HG03575 (cell line): ENCODE data around the gene POLA1.

Source experiments
- ATAC-seq: cut with Tn5 transposase; IDR thresholded peaks from one replicate; pipeline ENCODE4 v1.9.1; 2021; ENCODE audit not compliant: unreplicated experiment, insufficient number of reproducible peaks, low FRiP score; ENCODE audit errors: extremely low read depth

The POLA1 gene

GRCh38 chrX:24996096-24996709 is 302.5 kb downstream of the POLA1 start:
- ATAC-seq: no peak

DNA sequence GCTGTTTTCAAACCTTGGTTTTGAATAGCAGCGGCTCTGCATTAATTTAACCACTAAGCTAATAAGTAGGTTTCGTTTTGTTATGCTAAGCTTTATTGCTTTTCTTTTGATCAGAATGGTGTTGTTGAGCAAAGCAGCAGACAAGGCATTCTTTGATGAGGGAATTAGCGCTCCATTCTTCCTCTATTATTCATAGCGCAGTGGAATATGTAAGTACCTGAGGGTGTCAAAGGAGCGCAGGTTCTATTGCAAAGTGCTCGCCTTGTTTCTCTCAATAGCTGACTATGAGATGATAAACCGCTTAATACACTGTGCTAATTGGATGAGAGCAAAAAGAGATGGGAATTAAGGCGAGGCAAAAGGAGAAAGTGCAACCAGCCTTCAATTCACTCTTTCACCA is 305.8 kb downstream of the POLA1 start:
- ATAC-seq: no peak

DNA sequence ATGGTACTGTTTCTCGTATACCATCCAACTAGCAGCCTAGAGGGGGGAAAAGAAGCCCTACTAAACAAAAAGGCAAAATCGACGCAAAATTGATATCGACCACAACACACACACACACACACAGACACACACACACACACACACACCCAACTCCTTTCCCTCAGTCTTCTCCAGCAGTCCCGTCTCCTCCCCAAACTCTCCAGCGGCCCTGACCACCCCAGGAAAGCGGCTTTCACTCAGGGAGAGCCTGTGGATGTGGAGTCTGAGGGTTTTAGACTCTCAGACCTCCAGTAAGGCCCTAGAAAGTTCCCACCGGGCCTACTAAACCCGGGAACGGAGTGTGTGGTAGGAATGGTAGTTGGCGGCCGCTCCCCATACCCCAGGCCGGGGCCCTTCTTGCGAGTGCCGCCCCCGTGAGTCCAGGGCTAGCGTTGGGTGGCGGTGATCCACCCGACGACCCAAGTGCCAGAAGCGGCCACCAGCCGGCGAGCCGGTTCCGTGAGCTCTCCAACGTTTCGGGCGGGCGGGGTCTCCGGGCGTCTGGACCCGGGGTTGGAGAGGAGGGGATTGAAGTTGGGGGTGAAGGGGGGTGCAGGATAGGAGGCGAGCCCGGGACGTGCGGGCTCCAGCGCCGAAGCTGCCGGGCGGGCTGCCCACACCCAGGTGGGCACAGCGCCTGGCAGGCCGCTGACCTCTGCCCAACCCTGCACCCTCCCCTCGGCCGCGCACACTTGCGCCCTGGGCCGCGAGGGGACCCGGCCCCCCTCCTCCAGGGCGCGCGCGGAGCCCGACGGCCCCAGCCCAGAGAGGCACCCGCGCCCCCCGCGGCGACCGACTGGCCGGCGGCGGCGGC is 308.3 kb downstream of the POLA1 start:
- no peak for ATAC-seq

DNA sequence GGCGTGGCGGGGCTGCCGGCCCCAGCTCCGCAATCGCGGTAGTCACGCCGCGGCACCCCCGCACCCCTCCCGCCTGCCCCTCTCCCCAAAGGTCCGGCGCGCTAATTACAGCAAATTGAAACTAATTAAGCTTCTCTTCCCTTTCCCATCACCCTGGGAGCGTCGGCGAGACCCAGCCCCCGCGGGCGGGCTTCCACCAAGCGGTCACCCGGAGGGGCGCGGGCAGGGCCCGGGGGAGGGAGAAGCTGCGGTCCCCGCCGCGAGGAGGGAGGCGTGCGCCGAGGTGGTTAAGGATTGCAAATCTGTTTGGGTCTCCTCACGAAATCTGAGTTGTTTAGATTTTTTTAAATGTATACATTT is 308.9 kb downstream of the POLA1 start:
- no peak for ATAC-seq

- no peak for ATAC-seq
Measured at GRCh38 chrX:25003066-25003849, 309.5 kb downstream of the POLA1 start.

DNA sequence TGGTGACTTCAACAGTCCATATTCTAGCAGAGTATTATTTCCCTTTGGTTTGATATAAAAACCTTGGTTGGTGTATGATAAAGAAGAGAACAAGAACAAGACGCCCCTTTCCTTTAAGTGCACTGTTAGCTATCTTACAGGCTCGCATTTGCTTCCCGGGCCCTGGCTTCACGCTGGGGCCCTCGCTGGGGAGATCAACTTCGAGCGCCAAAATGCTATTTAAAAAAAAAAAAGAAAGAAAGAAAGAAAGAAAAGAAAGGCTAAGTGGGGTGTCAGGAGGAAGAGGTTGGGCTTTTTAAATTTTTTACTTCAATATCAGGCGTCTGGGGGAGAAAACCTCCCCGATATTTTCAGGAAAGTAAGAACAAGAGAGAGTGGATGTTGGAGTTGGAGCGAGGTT is 310.3 kb downstream of the POLA1 start:
- no peak for ATAC-seq

GRCh38 chrX:25004485-25005032 is 310.8 kb downstream of the POLA1 start:
- no peak for ATAC-seq

DNA sequence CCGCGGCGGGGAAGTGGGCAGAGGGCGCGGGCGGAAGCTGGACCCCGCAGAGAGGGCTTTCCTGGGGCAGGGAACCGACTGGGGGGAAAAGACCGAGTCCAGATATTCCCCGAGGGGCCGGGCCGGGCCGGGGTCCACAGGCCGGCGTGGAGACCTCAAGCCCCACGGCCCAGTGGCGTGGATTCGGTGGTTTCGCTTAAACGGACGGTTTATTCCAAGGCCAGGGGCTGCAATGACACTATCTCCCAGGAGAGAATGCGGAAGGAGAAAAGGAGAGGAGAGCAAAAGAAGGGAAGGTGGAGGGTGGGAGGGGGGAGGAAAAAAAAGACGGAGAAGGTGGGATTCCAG is 311.3 kb downstream of the POLA1 start:
- no peak for ATAC-seq

DNA sequence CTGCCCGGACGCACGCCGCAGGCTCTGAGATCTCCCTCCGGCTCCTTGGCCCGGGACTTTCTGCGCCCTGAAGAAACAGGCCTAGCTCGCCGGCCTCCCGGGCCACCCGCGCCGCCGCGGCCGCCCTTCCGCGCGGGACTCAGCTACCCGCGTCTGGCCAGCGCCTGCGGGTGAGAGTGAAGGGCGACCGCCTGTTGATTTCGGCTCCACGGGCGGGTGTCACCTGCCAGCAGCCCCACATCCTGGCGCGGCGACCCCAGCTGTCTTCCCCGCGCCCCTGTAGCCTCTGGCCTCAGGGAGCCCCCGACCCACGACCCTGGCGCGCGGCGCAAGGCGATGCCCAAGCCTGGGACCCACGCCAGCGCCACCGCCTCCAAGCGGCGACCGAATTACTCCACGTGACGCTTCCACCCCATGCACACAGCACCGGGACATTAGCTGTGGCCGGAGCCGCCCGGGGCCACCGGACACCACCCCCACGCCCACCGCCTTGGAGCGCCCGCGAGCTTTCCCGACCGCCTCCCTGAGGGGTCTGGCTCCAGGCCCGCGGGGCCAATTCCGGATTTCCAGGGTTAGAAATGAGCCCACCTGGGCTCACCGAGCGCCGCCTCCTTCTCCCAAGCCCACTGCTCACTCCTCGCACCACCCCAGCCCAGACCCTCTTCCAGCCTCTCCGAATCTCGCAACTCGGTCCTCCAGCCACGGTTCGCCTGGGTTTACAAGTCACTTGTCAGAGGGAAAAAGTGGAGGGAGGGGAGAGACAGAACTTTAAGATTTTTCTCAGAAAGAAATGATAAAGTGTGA is 311.9 kb downstream of the POLA1 start:
- no peak for ATAC-seq

GRCh38 chrX:25006586-25007058 is 312.9 kb downstream of the POLA1 start:
- no peak for ATAC-seq

GRCh38 chrX:25007059-25008053 is 313.6 kb downstream of the POLA1 start:
- ATAC-seq: no peak

GRCh38 chrX:25009407-25009806 is 315.7 kb downstream of the POLA1 start:
- ATAC-seq: no peak

- ATAC-seq: no peak
Measured at GRCh38 chrX:25010784-25011588, 317.3 kb downstream of the POLA1 start.

DNA sequence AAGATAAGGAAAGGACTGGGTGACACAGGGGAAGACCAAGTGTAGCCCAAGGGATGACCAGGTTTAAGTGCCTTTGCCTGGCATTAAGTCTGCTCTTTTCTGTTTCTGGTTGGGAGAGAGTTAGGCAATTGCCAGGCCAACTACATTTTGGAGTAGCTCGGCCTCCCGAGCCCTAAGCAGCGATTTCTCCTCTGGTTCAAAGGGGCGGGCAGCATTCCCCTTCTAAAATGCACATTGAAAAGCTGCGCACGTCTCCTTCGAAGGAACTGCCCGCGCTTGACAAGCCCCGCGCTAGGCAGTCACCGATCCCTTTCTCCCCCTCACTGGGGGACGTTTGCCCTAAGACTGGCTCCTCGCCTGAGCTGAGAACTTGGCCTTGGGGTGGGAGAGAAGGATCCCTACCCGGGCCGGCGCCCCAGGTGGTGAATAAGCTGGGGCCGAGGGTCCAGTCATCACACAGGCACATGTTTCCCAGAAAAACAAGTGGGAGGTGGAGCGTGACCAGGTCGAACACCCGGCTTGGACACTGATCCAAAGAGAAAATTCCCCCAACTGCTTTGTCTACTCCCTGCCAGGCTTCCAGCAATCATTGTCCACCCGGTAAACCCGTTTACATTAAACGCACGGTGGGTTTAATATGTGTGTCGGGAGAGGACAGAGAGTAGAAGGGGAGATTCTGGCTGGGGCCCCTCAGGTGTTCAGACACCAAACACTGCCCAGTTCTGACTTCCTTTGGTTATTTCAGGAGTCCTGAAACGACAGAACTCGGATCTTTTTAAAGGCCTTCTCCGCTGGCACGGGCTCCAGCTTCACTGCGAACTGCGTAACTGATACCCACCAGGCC is 318.1 kb downstream of the POLA1 start:
- no peak for ATAC-seq

GRCh38 chrX:25012433-25012735 is 318.7 kb downstream of the POLA1 start:
- ATAC-seq: no peak
